Measurements from ENCODE around the gene DSCAM.

DSCAM gene

DNA sequence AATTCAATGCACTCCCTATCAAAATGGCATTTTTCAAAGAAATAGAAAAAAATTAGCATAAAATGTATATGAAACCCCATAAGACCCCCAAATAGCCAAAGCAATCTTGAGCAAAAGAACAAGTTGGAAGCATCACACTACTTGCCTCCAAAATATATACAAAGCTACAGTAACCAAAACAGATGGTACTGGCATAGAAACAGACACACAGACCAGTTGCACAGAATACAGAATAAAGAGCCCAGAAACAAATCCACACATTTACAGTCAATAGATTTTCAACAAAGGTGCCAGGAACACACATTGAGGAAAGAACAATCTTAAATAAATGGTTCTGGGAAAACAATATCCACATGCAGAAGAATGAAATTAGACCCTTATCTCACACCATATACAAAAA lies 350.8 kb downstream of the DSCAM start:
- TF ChIP-seq TAF1 (IDR thresholded peaks at IDR 0.05; ENCODE audit: low read depth): no peak
- TF ChIP-seq TEAD4 (IDR thresholded peaks at IDR 0.05): no peak
- no peak for TF ChIP-seq EGR1 (IDR thresholded peaks at IDR 0.05)
- TF ChIP-seq MAX (IDR thresholded peaks at IDR 0.05): no peak
- TF ChIP-seq USF1 (IDR thresholded peaks at IDR 0.05): no peak
- TF ChIP-seq ZBTB7A (IDR thresholded peaks at IDR 0.05; ENCODE audit: low read depth): no peak
- TF ChIP-seq FOXM1 (IDR thresholded peaks at IDR 0.05; ENCODE audit: borderline replicate concordance, low read depth): no peak
- no peak for TF ChIP-seq TCF12 (IDR thresholded peaks at IDR 0.05; ENCODE audit: low read depth)
- TF ChIP-seq RAD21 (IDR thresholded peaks at IDR 0.05; ENCODE audit: low read depth): no peak
- TF ChIP-seq, protein P1, sequence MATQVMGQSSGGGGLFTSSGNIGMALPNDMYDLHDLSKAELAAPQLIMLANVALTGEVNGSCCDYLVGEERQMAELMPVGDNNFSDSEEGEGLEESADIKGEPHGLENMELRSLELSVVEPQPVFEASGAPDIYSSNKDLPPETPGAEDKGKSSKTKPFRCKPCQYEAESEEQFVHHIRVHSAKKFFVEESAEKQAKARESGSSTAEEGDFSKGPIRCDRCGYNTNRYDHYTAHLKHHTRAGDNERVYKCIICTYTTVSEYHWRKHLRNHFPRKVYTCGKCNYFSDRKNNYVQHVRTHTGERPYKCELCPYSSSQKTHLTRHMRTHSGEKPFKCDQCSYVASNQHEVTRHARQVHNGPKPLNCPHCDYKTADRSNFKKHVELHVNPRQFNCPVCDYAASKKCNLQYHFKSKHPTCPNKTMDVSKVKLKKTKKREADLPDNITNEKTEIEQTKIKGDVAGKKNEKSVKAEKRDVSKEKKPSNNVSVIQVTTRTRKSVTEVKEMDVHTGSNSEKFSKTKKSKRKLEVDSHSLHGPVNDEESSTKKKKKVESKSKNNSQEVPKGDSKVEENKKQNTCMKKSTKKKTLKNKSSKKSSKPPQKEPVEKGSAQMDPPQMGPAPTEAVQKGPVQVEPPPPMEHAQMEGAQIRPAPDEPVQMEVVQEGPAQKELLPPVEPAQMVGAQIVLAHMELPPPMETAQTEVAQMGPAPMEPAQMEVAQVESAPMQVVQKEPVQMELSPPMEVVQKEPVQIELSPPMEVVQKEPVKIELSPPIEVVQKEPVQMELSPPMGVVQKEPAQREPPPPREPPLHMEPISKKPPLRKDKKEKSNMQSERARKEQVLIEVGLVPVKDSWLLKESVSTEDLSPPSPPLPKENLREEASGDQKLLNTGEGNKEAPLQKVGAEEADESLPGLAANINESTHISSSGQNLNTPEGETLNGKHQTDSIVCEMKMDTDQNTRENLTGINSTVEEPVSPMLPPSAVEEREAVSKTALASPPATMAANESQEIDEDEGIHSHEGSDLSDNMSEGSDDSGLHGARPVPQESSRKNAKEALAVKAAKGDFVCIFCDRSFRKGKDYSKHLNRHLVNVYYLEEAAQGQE (IDR thresholded peaks at IDR 0.05; ENCODE audit: low read depth): no peak
- no peak for TF ChIP-seq NFIC (IDR thresholded peaks at IDR 0.05)
- TF ChIP-seq YY1 (IDR thresholded peaks at IDR 0.05; ENCODE audit: low read depth): no peak
- TF ChIP-seq CEBPB (IDR thresholded peaks at IDR 0.05): no peak

DNA sequence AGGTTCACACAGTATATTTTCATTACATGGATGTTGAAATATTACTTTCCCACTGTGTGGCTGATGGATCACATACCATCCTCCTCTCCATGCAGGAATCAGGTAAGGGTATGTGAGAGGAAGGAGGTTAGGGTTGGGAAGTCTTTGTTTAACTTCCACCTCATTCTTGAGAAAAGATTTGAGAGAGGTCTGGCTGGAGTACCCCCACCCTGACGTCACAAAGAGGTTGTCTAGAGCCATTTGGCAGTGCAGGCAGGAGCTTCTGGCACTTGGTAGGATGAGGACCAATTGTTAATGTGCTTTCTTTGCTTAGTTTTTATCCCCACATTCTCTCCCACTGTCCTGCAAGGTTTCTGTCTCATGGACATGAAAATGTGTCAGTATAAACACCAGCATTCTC lies 356.6 kb downstream of the DSCAM start:
- no peak for TF ChIP-seq NFIC (IDR thresholded peaks at IDR 0.05)
- no peak for TF ChIP-seq TCF12 (IDR thresholded peaks at IDR 0.05; ENCODE audit: low read depth)
- TF ChIP-seq EP300 (IDR thresholded peaks at IDR 0.05; ENCODE audit: borderline replicate concordance): no peak
- no peak for TF ChIP-seq YY1 (IDR thresholded peaks at IDR 0.05; ENCODE audit: low read depth)
- TF ChIP-seq MAX (IDR thresholded peaks at IDR 0.05): no peak
- TF ChIP-seq CREB1 (IDR thresholded peaks at IDR 0.05; ENCODE audit: low read depth): no peak
- no peak for TF ChIP-seq RAD21 (IDR thresholded peaks at IDR 0.05; ENCODE audit: low read depth)
- TF ChIP-seq, protein P1 (IDR thresholded peaks at IDR 0.05; ENCODE audit: low read depth): no peak
- no peak for TF ChIP-seq USF1 (IDR thresholded peaks at IDR 0.05)
- no peak for TF ChIP-seq ZBTB7A (IDR thresholded peaks at IDR 0.05; ENCODE audit: low read depth)
- TF ChIP-seq TAF1 (IDR thresholded peaks at IDR 0.05; ENCODE audit: low read depth): no peak
- TF ChIP-seq CEBPB (IDR thresholded peaks at IDR 0.05): no peak
- no peak for TF ChIP-seq EGR1 (IDR thresholded peaks at IDR 0.05)
- no peak for TF ChIP-seq TEAD4 (IDR thresholded peaks at IDR 0.05)
- TF ChIP-seq FOXM1 (IDR thresholded peaks at IDR 0.05; ENCODE audit: borderline replicate concordance, low read depth): no peak

- no peak for TF ChIP-seq CREB1 (IDR thresholded peaks at IDR 0.05; ENCODE audit: low read depth)
- TF ChIP-seq USF1 (IDR thresholded peaks at IDR 0.05): no peak
- TF ChIP-seq MAX (IDR thresholded peaks at IDR 0.05): no peak
- no peak for TF ChIP-seq FOXM1 (IDR thresholded peaks at IDR 0.05; ENCODE audit: borderline replicate concordance, low read depth)
- TF ChIP-seq TEAD4 (IDR thresholded peaks at IDR 0.05): no peak
- TF ChIP-seq YY1 (IDR thresholded peaks at IDR 0.05; ENCODE audit: low read depth): no peak
- no peak for TF ChIP-seq CEBPB (IDR thresholded peaks at IDR 0.05)
- TF ChIP-seq EP300 (IDR thresholded peaks at IDR 0.05; ENCODE audit: borderline replicate concordance): no peak
- no peak for TF ChIP-seq RAD21 (IDR thresholded peaks at IDR 0.05; ENCODE audit: low read depth)
- no peak for TF ChIP-seq EGR1 (IDR thresholded peaks at IDR 0.05)
- TF ChIP-seq, protein P1 (IDR thresholded peaks at IDR 0.05; ENCODE audit: low read depth): no peak
- no peak for TF ChIP-seq NFIC (IDR thresholded peaks at IDR 0.05)
- TF ChIP-seq TCF12 (IDR thresholded peaks at IDR 0.05; ENCODE audit: low read depth): no peak
- TF ChIP-seq ZBTB7A (IDR thresholded peaks at IDR 0.05; ENCODE audit: low read depth): no peak
Measured at GRCh38 chr21:40489001-40489400, 358.0 kb downstream of the DSCAM start.

- no peak for TF ChIP-seq NFIC (IDR thresholded peaks at IDR 0.05)
- no peak for TF ChIP-seq YY1 (IDR thresholded peaks at IDR 0.05; ENCODE audit: low read depth)
- TF ChIP-seq CEBPB (IDR thresholded peaks at IDR 0.05): no peak
- no peak for TF ChIP-seq FOXM1 (IDR thresholded peaks at IDR 0.05; ENCODE audit: borderline replicate concordance, low read depth)
- TF ChIP-seq ZBTB7A (IDR thresholded peaks at IDR 0.05; ENCODE audit: low read depth): no peak
- TF ChIP-seq, protein P1 (IDR thresholded peaks at IDR 0.05; ENCODE audit: low read depth): no peak
- TF ChIP-seq USF1 (IDR thresholded peaks at IDR 0.05): no peak
- no peak for TF ChIP-seq TAF1 (IDR thresholded peaks at IDR 0.05; ENCODE audit: low read depth)
- no peak for TF ChIP-seq TEAD4 (IDR thresholded peaks at IDR 0.05)
- TF ChIP-seq EGR1 (IDR thresholded peaks at IDR 0.05): no peak
- TF ChIP-seq MAX (IDR thresholded peaks at IDR 0.05): no peak
- TF ChIP-seq TCF12 (IDR thresholded peaks at IDR 0.05; ENCODE audit: low read depth): no peak
- TF ChIP-seq RAD21 (IDR thresholded peaks at IDR 0.05; ENCODE audit: low read depth): no peak
- no peak for TF ChIP-seq CREB1 (IDR thresholded peaks at IDR 0.05; ENCODE audit: low read depth)
- no peak for TF ChIP-seq EP300 (IDR thresholded peaks at IDR 0.05; ENCODE audit: borderline replicate concordance)
Measured at GRCh38 chr21:40481764-40482163, 365.2 kb downstream of the DSCAM start.

Data from Ishikawa (cell line).